AG09309 (cell line): ENCODE measurements around the gene POLD4.

Experiments
- DNase-seq: peaks from one replicate; pipeline ENCODE4 v3.0.0-alpha.2; 2010; ENCODE audit warnings: low read depth
- H3K4me3 ChIP-seq: 2 replicates; pipeline ENCODE4 v1.5.1; 2011; ENCODE audit warnings: mild to moderate bottlenecking, low read depth, low read length, moderate library complexity; ENCODE audit not compliant: control insufficient read depth
- CTCF ChIP-seq: IDR thresholded peaks from 2 replicates; pipeline ENCODE4 v1.5.1; 2011; ENCODE audit warnings: mild to moderate bottlenecking, low read depth, low read length, inconsistent platforms; ENCODE audit not compliant: insufficient read depth, control insufficient read depth; ENCODE audit errors: missing control alignments

Gene POLD4

GRCh38 chr11:67356387-67356863 is 3.1 kb upstream of the POLD4 start:
- no peak for TF ChIP-seq CTCF
- H3K4me3 ChIP-seq, result no peak overlapping the region
- no peak for DNase-seq

- H3K4me3 ChIP-seq, result no peak overlapping the region
- no peak for DNase-seq
- no peak for TF ChIP-seq CTCF
These were observed 2.5 kb upstream of the POLD4 start for GRCh38 chr11:67355794-67356386.

GRCh38 chr11:67355023-67355793 is 1.9 kb upstream of the POLD4 start:
- H3K4me3 ChIP-seq, result no peak overlapping the region
- TF ChIP-seq CTCF, result no peak
- no peak for DNase-seq

- DNase-seq, result peak; percentile 89
- TF ChIP-seq CTCF, result peak; percentile 22
- H3K4me3 ChIP-seq, result peak overlapping the region; percentile 44
These were observed 1.0 kb upstream of the POLD4 start for GRCh38 chr11:67354075-67355022.

GRCh38 chr11:67352546-67353316 is 615 bp downstream of the POLD4 start:
- TF ChIP-seq CTCF, result no peak
- DNase-seq, result no peak

GRCh38 chr11:67351275-67352005 is 1.9 kb downstream of the POLD4 start:
- peak; percentile 93 for TF ChIP-seq CTCF
- H3K4me3 ChIP-seq, result no peak overlapping the region; the same call in 1 of the 2 replicates
- no peak for DNase-seq

More at GRCh38 chr11:67352546-67353316, 615 bp downstream of the POLD4 start:
- peak overlapping the region; percentile 89 for H3K4me3 ChIP-seq
